Measurements from ENCODE around the gene NUDT17.
A peak's percentile ranks its signal among the peaks of the same experiment; 100 is the strongest.

Gene NUDT17

DNA sequence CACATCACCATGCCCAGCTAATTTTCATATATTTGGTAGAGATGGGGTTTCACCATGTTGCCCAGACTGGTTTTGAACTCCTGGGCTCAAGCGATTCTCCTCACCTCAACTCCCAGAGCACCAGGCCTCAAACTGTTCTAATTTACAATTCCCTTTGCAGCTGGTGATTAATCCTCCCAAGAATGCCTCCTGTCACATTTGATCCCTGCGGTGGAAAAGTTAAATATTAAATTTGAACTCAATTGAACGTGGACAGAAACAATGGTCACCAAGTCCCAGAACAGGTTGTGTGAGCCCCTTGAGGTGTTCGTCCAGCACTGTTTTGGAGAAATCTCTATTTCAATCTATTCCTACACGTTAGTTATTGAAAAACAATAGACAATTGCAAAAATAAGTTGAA, 42.2 kb downstream of the NUDT17 start:
- Histone ChIP-seq H3K9me3 (ENCODE audit: control insufficient read depth in 2 of 2, low read length in 2 of 2) (no peaks in the 10 kb centered on the region), H3K27ac (ENCODE audit: low read depth in 2 of 2, low read length in 2 of 2) (no peak overlapping the region), H3K4me1 (ENCODE audit: control insufficient read depth in 2 of 2, insufficient read depth in 2 of 2, low read length in 2 of 2) (peaks cover 15 to 20% of the 10 kb centered on the region in 2 donors), H3K4me3 (ENCODE audit: low read length in 2 of 2) (no peak overlapping the region), H3K27me3 (ENCODE audit: control insufficient read depth in 2 of 2, insufficient read depth in 2 of 2, low read length in 2 of 2) (peaks cover 9 to 18% of the 10 kb centered on the region in 2 donors), H3K36me3 (ENCODE audit: control insufficient read depth in 2 of 2, insufficient read depth in 2 of 2, low read length in 2 of 2) (no peaks in the 10 kb centered on the region), H3K9ac (ENCODE audit: low read depth in 1 of 2, low read length in 2 of 2) (no peak overlapping the region)

- Histone ChIP-seq H3K27me3 (ENCODE audit: control insufficient read depth in 2 of 2, insufficient read depth in 2 of 2, low read length in 2 of 2) (peaks cover 2 to 7% of the 10 kb centered on the region in 2 donors), H3K36me3 (ENCODE audit: control insufficient read depth in 2 of 2, insufficient read depth in 2 of 2, low read length in 2 of 2) (no peaks in the 10 kb centered on the region), H3K9ac (ENCODE audit: low read depth in 1 of 2, low read length in 2 of 2) (no peak overlapping the region), H3K4me1 (ENCODE audit: control insufficient read depth in 2 of 2, insufficient read depth in 2 of 2, low read length in 2 of 2) (peaks cover 15 to 20% of the 10 kb centered on the region in 2 donors), H3K9me3 (ENCODE audit: control insufficient read depth in 2 of 2, low read length in 2 of 2) (no peaks in the 10 kb centered on the region), H3K4me3 (ENCODE audit: low read length in 2 of 2) (no peak overlapping the region), H3K27ac (ENCODE audit: low read depth in 2 of 2, low read length in 2 of 2) (no peak overlapping the region)
Measured at GRCh38 chr1:145889722-145890121, 44.3 kb downstream of the NUDT17 start.

DNA sequence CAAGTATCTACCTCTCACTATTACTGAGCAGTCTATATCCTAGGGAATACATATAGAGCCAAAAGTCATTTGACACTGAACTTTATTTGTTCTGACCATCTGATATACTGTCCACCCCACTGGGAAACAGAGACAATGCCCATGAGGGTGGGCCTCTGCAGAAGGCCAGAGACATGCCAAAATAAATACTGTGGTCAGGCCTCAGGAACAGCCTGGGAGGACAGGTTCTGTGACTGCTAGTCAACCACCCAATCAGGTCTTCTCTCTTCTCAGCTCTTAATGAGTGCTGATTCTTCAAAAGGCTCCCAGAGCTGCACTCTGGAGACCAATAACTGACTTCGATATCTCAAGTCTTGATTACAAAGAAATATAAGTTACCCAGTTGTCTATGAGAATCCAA, 45.7 kb downstream of the NUDT17 start:
- no peaks in the 10 kb centered on the region for H3K9me3 ChIP-seq (ENCODE audit: control insufficient read depth in 2 of 2, low read length in 2 of 2)
- H3K27me3 ChIP-seq (ENCODE audit: control insufficient read depth in 2 of 2, insufficient read depth in 2 of 2, low read length in 2 of 2), result no peaks in the 10 kb centered on the region
- no peaks in the 10 kb centered on the region for H3K36me3 ChIP-seq (ENCODE audit: control insufficient read depth in 2 of 2, insufficient read depth in 2 of 2, low read length in 2 of 2)
- peak overlapping the region; percentile 68 to 86 for H3K27ac ChIP-seq (ENCODE audit: low read depth in 2 of 2, low read length in 2 of 2)
- H3K9ac ChIP-seq (ENCODE audit: low read depth in 1 of 2, low read length in 2 of 2), result peak overlapping the region; percentile 8 to 28
- H3K4me3 ChIP-seq (ENCODE audit: low read length in 2 of 2), result no peak overlapping the region
- H3K4me1 ChIP-seq (ENCODE audit: control insufficient read depth in 2 of 2, insufficient read depth in 2 of 2, low read length in 2 of 2), result peaks cover 10 to 17% of the 10 kb centered on the region in 2 donors

DNA sequence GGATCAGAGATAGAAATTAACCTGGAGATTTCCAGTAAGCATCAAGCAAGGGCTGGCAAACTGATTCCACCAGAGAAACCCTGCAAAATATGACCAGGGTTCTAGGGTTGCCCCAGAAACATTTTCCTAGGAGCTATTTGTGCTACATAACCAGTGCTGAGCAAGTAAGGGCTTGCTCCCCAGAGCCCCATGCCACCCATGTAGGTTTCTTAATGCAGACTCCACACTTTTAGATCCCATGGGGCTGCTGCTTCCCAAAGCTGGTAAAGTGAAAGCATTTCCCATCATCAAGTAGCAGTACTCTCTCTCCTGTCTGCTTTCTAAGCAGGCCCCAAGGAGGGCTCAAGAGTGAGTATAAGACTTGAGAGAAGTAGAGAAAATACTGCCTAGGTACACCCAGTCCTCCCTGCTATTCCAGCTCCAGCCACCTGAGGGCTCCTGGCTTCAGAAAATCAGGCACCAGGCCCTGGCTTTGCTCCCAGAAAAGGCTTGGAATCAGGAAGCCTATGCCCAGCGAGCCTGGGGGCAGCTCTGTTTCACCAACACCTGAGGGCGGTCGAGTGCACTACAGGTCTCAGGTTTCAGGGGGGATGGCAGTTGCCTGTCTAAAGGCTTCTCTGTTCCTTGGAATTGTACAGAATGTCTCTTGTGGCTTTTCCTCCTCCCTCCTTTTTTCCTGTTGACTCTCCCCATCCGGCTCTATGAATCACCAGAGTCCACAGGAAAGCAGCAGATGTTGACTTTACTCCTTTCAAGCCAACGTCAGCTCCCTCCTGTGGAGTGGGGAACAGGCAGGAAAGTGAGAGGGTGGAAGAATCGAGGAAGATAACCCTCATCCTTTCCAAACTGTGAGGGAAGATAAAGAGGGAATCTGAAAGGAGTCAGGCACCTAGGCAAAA, 46.4 kb downstream of the NUDT17 start:
- H3K27me3 ChIP-seq (ENCODE audit: control insufficient read depth in 2 of 2, insufficient read depth in 2 of 2, low read length in 2 of 2), result no peaks in the 10 kb centered on the region
- peaks cover 10 to 17% of the 10 kb centered on the region in 2 donors for H3K4me1 ChIP-seq (ENCODE audit: control insufficient read depth in 2 of 2, insufficient read depth in 2 of 2, low read length in 2 of 2)
- no peaks in the 10 kb centered on the region for H3K36me3 ChIP-seq (ENCODE audit: control insufficient read depth in 2 of 2, insufficient read depth in 2 of 2, low read length in 2 of 2)
- H3K27ac ChIP-seq (ENCODE audit: low read depth in 2 of 2, low read length in 2 of 2), result peak overlapping the region; percentile 68 to 86
- peak overlapping the region; percentile 39 to 42 for H3K4me3 ChIP-seq (ENCODE audit: low read length in 2 of 2)
- H3K9me3 ChIP-seq (ENCODE audit: control insufficient read depth in 2 of 2, low read length in 2 of 2), result no peaks in the 10 kb centered on the region
- H3K9ac ChIP-seq (ENCODE audit: low read depth in 1 of 2, low read length in 2 of 2), result peak overlapping the region in 1 of 2 donors; percentile 28

GRCh38 chr1:145892486-145893087, 47.2 kb downstream of the NUDT17 start:
- no peaks in the 10 kb centered on the region for H3K9me3 ChIP-seq (ENCODE audit: control insufficient read depth in 2 of 2, low read length in 2 of 2)
- no peaks in the 10 kb centered on the region for H3K36me3 ChIP-seq (ENCODE audit: control insufficient read depth in 2 of 2, insufficient read depth in 2 of 2, low read length in 2 of 2)
- peak overlapping the region; percentile 39 to 42 for H3K4me3 ChIP-seq (ENCODE audit: low read length in 2 of 2)
- H3K27ac ChIP-seq (ENCODE audit: low read depth in 2 of 2, low read length in 2 of 2), result peak overlapping the region; percentile 68 to 86
- H3K27me3 ChIP-seq (ENCODE audit: control insufficient read depth in 2 of 2, insufficient read depth in 2 of 2, low read length in 2 of 2), result no peaks in the 10 kb centered on the region
- peaks cover 10 to 17% of the 10 kb centered on the region in 2 donors for H3K4me1 ChIP-seq (ENCODE audit: control insufficient read depth in 2 of 2, insufficient read depth in 2 of 2, low read length in 2 of 2)
- H3K9ac ChIP-seq (ENCODE audit: low read depth in 1 of 2, low read length in 2 of 2), result peak overlapping the region in 1 of 2 donors; percentile 28

DNA sequence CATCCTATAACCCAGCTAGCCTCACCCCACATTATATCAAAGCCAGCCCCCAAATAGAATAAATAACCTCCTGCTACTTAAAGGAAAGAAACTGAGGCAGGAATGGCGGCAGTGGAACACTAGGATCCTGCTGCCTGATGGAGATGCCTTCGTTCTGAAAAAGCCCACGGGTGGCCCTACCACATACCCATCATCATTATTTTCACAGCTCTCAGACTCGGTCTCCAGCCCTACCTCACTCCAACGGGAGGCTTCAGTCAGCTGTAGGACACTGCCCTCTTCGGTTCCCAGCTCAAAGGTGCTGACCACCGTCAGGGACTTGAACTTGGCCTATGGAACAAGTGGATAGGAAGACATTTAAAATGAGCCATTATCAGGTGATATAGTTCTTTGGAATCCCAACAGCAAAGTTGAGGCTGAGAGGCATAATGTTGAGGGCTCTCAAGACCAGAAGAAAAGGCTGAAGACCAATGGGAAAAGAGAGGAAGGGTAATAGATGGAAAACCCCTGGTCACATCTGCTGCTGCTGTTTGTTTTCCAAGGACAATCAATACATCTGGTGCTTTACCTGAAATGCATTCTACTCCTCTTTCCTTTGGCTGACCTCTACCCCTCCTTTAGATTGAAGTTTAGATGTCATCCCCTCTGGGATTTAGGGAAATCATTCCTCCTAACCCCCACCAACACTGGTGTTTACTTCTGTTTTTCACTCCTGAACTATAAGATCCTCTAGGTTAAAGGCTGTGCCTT, 48.1 kb downstream of the NUDT17 start:
- no peaks in the 10 kb centered on the region for H3K9me3 ChIP-seq (ENCODE audit: control insufficient read depth in 2 of 2, low read length in 2 of 2)
- H3K4me1 ChIP-seq (ENCODE audit: control insufficient read depth in 2 of 2, insufficient read depth in 2 of 2, low read length in 2 of 2), result peaks cover 10 to 17% of the 10 kb centered on the region in 2 donors
- no peak overlapping the region for H3K27ac ChIP-seq (ENCODE audit: low read depth in 2 of 2, low read length in 2 of 2)
- H3K9ac ChIP-seq (ENCODE audit: low read depth in 1 of 2, low read length in 2 of 2), result no peak overlapping the region
- no peaks in the 10 kb centered on the region for H3K36me3 ChIP-seq (ENCODE audit: control insufficient read depth in 2 of 2, insufficient read depth in 2 of 2, low read length in 2 of 2)
- no peaks in the 10 kb centered on the region for H3K27me3 ChIP-seq (ENCODE audit: control insufficient read depth in 2 of 2, insufficient read depth in 2 of 2, low read length in 2 of 2)
- no peak overlapping the region for H3K4me3 ChIP-seq (ENCODE audit: low read length in 2 of 2)

DNA sequence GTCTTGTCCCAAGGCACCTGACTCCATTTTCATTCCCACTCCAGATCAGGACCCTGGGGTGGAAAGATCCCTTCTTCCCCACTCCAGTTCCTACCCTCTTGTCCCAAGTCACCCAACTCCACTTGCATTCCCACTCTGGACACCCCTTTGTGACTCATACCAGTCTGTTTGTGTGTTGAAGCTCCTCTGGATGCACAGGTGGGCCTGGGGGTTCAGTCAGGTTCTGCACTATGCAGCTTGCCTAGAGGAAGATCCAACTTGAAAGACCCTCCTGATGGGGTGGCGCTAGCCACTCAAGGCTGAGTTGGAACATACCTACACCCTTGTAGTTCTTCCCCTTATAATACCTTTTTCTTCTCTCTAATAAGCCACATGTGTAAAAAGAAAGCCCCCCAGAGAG, 50.0 kb downstream of the NUDT17 start:
- Histone ChIP-seq H3K9me3 (ENCODE audit: control insufficient read depth in 2 of 2, low read length in 2 of 2) (no peaks in the 10 kb centered on the region), H3K27me3 (ENCODE audit: control insufficient read depth in 2 of 2, insufficient read depth in 2 of 2, low read length in 2 of 2) (no peaks in the 10 kb centered on the region), H3K36me3 (ENCODE audit: control insufficient read depth in 2 of 2, insufficient read depth in 2 of 2, low read length in 2 of 2) (no peaks in the 10 kb centered on the region), H3K4me3 (ENCODE audit: low read length in 2 of 2) (no peak overlapping the region), H3K27ac (ENCODE audit: low read depth in 2 of 2, low read length in 2 of 2) (no peak overlapping the region), H3K9ac (ENCODE audit: low read depth in 1 of 2, low read length in 2 of 2) (no peak overlapping the region), H3K4me1 (ENCODE audit: control insufficient read depth in 2 of 2, insufficient read depth in 2 of 2, low read length in 2 of 2) (peaks cover 10 to 17% of the 10 kb centered on the region in 2 donors)

GRCh38 chr1:145897969-145898368, 52.5 kb downstream of the NUDT17 start:
- Histone ChIP-seq H3K9me3 (ENCODE audit: control insufficient read depth in 2 of 2, low read length in 2 of 2) (no peaks in the 10 kb centered on the region), H3K4me3 (ENCODE audit: low read length in 2 of 2) (no peak overlapping the region), H3K9ac (ENCODE audit: low read depth in 1 of 2, low read length in 2 of 2) (no peak overlapping the region), H3K4me1 (ENCODE audit: control insufficient read depth in 2 of 2, insufficient read depth in 2 of 2, low read length in 2 of 2) (no peaks in the 10 kb centered on the region), H3K27me3 (ENCODE audit: control insufficient read depth in 2 of 2, insufficient read depth in 2 of 2, low read length in 2 of 2) (no peaks in the 10 kb centered on the region), H3K36me3 (ENCODE audit: control insufficient read depth in 2 of 2, insufficient read depth in 2 of 2, low read length in 2 of 2) (no peaks in the 10 kb centered on the region), H3K27ac (ENCODE audit: low read depth in 2 of 2, low read length in 2 of 2) (no peak overlapping the region)
